NOMO-1 treated with DMSO at 0.1 percent for 48 hours (cell line): Measurements from ENCODE around the gene TPST2.

Experiments used
- DNase-seq: peaks from one replicate; lab custom pipeline; 2025; ENCODE audit not compliant: unreplicated experiment; lab: John Stamatoyannopoulos, UW

TPST2 gene

DNA sequence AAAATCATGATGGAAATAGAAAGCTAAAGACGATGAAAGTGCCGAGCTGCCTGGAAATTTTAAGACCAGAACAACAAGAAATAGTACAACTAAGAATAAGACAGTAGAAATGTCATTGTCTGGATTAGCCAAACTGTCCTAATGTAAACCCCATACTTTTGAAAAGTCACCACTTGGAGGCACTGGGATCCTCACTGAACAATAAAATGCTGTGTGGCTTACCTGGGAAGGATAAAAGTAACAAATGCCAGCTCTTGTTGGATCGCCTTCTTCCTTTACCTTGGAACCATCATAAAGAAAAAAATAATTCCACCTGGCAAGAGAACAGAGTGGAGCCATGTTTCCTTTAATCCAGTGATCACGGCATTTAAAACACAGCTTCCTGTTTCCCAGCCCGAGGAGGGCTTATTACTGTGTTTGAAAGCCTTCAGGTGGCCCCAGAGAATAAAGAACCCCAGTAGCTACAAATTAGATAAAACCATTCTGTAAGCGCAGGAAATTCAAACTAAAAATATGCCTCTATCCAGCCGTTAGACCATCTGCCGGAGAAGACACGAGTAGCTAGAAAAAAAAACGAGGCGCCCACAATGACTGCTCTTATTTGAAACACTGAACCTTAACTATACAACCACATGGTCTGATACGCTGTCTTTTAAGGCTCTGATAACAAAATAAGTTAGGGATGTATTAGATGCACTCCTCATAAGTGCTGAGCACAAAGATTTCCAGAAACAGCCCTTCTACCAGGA lies 110.7 kb downstream of the TPST2 start:
- DNase-seq = no peak

GRCh38 chr22:26477341-26477731 lies 112.6 kb downstream of the TPST2 start:
- DNase-seq = no peak

DNA sequence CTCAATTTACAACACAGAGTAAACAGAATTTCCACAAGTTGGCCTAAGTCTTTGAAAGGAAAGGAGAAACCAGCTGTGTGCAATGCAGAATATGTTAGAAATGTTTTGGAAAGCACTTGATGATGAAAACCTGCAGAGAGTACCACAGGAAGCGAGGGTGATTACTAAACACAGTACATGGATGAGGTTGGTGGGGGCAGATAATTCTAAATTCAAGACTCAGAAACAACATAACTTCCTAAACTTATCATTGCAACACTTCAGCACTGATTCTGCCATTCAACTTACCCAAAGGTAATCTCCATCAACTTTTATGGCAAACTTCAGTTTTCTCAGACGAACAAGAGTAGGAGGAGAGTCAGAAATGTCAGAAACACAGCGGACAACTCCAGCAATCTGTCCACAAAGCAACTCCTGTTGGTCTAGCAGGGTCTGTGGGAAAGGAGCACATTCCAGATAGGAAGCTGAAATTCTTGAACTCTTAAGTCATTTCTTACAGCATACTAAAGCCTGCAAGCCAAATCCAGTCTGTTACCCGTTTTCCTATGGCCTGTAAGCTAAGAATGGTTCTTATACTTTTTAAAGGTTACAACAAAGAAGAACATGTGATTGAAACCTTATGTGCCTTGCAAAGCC lies 113.1 kb downstream of the TPST2 start:
- DNase-seq = no peak

GRCh38 chr22:26474682-26475081 lies 115.2 kb downstream of the TPST2 start:
- DNase-seq = peak; percentile 31
